ENCODE data around the gene PCGF1.

PCGF1 gene

GRCh38 chr2:74529357-74530238 is 22.1 kb upstream of the PCGF1 start, which contains the start of the genes AUP1 and HTRA2:
Gene AUP1, minus strand, starts transcription at chr2:74529706. Its CDS starts 77 bp downstream, at chr2:74529629.
Gene HTRA2, plus strand, starts transcription at chr2:74529933. Its CDS starts 74 bp downstream, at chr2:74530007.
- Histone ChIP-seq H3K36me3 (ENCODE audit: insufficient read depth, low read length) (peaks cover 10% of the 10 kb centered on the region), H3K4me1 (ENCODE audit: insufficient read depth, low read length) (peaks cover 19% of the 10 kb centered on the region)

GRCh38 chr2:74528600-74529356 is 21.3 kb upstream of the PCGF1 start:
- Histone ChIP-seq H3K4me1 (ENCODE audit: insufficient read depth, low read length) (peaks cover 19% of the 10 kb centered on the region), H3K9me3 (ENCODE audit: control insufficient read depth, insufficient read depth, low read length) (no peaks in the 10 kb centered on the region), H3K36me3 (ENCODE audit: insufficient read depth, low read length) (peaks cover 10% of the 10 kb centered on the region), H3K9ac (ENCODE audit: low read depth, low read length) (peak overlapping the region; percentile 99)

More at GRCh38 chr2:74529357-74530238, 22.1 kb upstream of the PCGF1 start, which contains the start of the genes AUP1 and HTRA2:
- Histone ChIP-seq H3K9ac (ENCODE audit: low read depth, low read length) (peak within 1 kb of the TSS; percentile 99), H3K9me3 (ENCODE audit: control insufficient read depth, insufficient read depth, low read length) (no peaks in the 10 kb centered on the region)

GRCh38 chr2:74527741-74528140 is 20.2 kb upstream of the PCGF1 start:
- no peak overlapping the region for H3K9ac ChIP-seq (ENCODE audit: low read depth, low read length)
- H3K9me3 ChIP-seq (ENCODE audit: control insufficient read depth, insufficient read depth, low read length), result no peaks in the 10 kb centered on the region
- peaks cover 10% of the 10 kb centered on the region for H3K36me3 ChIP-seq (ENCODE audit: insufficient read depth, low read length)
- peaks cover 19% of the 10 kb centered on the region for H3K4me1 ChIP-seq (ENCODE audit: insufficient read depth, low read length)

- peaks cover 10% of the 10 kb centered on the region for H3K36me3 ChIP-seq (ENCODE audit: insufficient read depth, low read length)
- peaks cover 19% of the 10 kb centered on the region for H3K4me1 ChIP-seq (ENCODE audit: insufficient read depth, low read length)
- no peak overlapping the region for H3K9ac ChIP-seq (ENCODE audit: low read depth, low read length)
- H3K9me3 ChIP-seq (ENCODE audit: control insufficient read depth, insufficient read depth, low read length), result no peaks in the 10 kb centered on the region
Observed at GRCh38 chr2:74526649-74527230, 19.2 kb upstream of the PCGF1 start.

GRCh38 chr2:74525717-74526648 is 18.5 kb upstream of the PCGF1 start, which contains the start of gene DQX1:
Gene DQX1, minus strand, starts transcription at chr2:74526231. Its CDS starts 502 bp downstream, at chr2:74525729.
- Histone ChIP-seq H3K4me1 (ENCODE audit: insufficient read depth, low read length) (peaks cover 19% of the 10 kb centered on the region), H3K9me3 (ENCODE audit: control insufficient read depth, insufficient read depth, low read length) (no peaks in the 10 kb centered on the region), H3K9ac (ENCODE audit: low read depth, low read length) (no peak within 1 kb of the TSS), H3K36me3 (ENCODE audit: insufficient read depth, low read length) (peaks cover 10% of the 10 kb centered on the region)

GRCh38 chr2:74524955-74525716 is 17.6 kb upstream of the PCGF1 start:
- Histone ChIP-seq H3K9me3 (ENCODE audit: control insufficient read depth, insufficient read depth, low read length) (no peaks in the 10 kb centered on the region), H3K4me1 (ENCODE audit: insufficient read depth, low read length) (peaks cover 16% of the 10 kb centered on the region), H3K9ac (ENCODE audit: low read depth, low read length) (no peak overlapping the region), H3K36me3 (ENCODE audit: insufficient read depth, low read length) (peaks cover 10% of the 10 kb centered on the region)

GRCh38 chr2:74524005-74524404 is 16.5 kb upstream of the PCGF1 start:
- Histone ChIP-seq H3K4me1 (ENCODE audit: insufficient read depth, low read length) (peaks cover 16% of the 10 kb centered on the region), H3K9me3 (ENCODE audit: control insufficient read depth, insufficient read depth, low read length) (no peaks in the 10 kb centered on the region)

GRCh38 chr2:74522516-74522915 is 15.0 kb upstream of the PCGF1 start:
- Histone ChIP-seq H3K36me3 (ENCODE audit: insufficient read depth, low read length) (peaks cover 5% of the 10 kb centered on the region; the same call in 1 of the 2 replicates), H3K9ac (ENCODE audit: low read depth, low read length) (no peak overlapping the region), H3K4me1 (ENCODE audit: insufficient read depth, low read length) (peaks cover 7% of the 10 kb centered on the region; the same call in 1 of the 2 replicates), H3K9me3 (ENCODE audit: control insufficient read depth, insufficient read depth, low read length) (no peaks in the 10 kb centered on the region)

More at GRCh38 chr2:74524005-74524404, 16.5 kb upstream of the PCGF1 start:
- H3K36me3 ChIP-seq (ENCODE audit: insufficient read depth, low read length), result peaks cover 10% of the 10 kb centered on the region
- no peak overlapping the region for H3K9ac ChIP-seq (ENCODE audit: low read depth, low read length)

GRCh38 chr2:74516650-74517049 is 9.2 kb upstream of the PCGF1 start:
- no peaks in the 10 kb centered on the region for H3K36me3 ChIP-seq (ENCODE audit: insufficient read depth, low read length)
- no peaks in the 10 kb centered on the region; the same call in 1 of the 2 replicates for H3K4me1 ChIP-seq (ENCODE audit: insufficient read depth, low read length)
- peaks cover 6% of the 10 kb centered on the region; the same call in 1 of the 2 replicates for H3K9me3 ChIP-seq (ENCODE audit: control insufficient read depth, insufficient read depth, low read length)
- H3K9ac ChIP-seq (ENCODE audit: low read depth, low read length), result no peak overlapping the region

- H3K9me3 ChIP-seq (ENCODE audit: control insufficient read depth, insufficient read depth, low read length), result peaks cover 6% of the 10 kb centered on the region; the same call in 1 of the 2 replicates
- no peaks in the 10 kb centered on the region for H3K36me3 ChIP-seq (ENCODE audit: insufficient read depth, low read length)
- no peaks in the 10 kb centered on the region; the same call in 1 of the 2 replicates for H3K4me1 ChIP-seq (ENCODE audit: insufficient read depth, low read length)
- peak overlapping the region; percentile 37; the same call in 1 of the 2 replicates for H3K9ac ChIP-seq (ENCODE audit: low read depth, low read length)
Observed at GRCh38 chr2:74515981-74516633, 8.6 kb upstream of the PCGF1 start.

GRCh38 chr2:74515271-74515980 is 7.9 kb upstream of the PCGF1 start:
- Histone ChIP-seq H3K36me3 (ENCODE audit: insufficient read depth, low read length) (no peaks in the 10 kb centered on the region), H3K9ac (ENCODE audit: low read depth, low read length) (peak overlapping the region; percentile 37; the same call in 1 of the 2 replicates), H3K9me3 (ENCODE audit: control insufficient read depth, insufficient read depth, low read length) (peaks cover 6% of the 10 kb centered on the region; the same call in 1 of the 2 replicates), H3K4me1 (ENCODE audit: insufficient read depth, low read length) (no peaks in the 10 kb centered on the region; the same call in 1 of the 2 replicates)
